Upper lobe of right lung (tissue), 1 donor: ENCODE results near the gene ALK. TPM values are rescaled to one million over a fixed set of nuclear protein-coding genes. Genes with fewer than 3 reads are reported as not detected.

Experiments
- ATAC-seq: fragments of 200-7000 bp; cut with Tn5 transposase; one replicate; pipeline ENCODE4 v1.9.1; 2020; ENCODE audit warnings: mild to moderate bottlenecking, moderate library complexity
- DNase-seq: peaks from one replicate; pipeline ENCODE4 v3.0.0-alpha.2; 2020
- H3K27ac ChIP-seq: fragments of 200-600 bp; one replicate; pipeline ENCODE4 v1.8.0; 2022
- H3K27me3 ChIP-seq: fragments of 200-600 bp; one replicate; pipeline ENCODE4 v1.8.0; 2022; ENCODE audit warnings: mild to moderate bottlenecking
- H3K36me3 ChIP-seq: fragments of 200-600 bp; one replicate; pipeline ENCODE4 v1.8.0; 2022
- H3K4me1 ChIP-seq: fragments of 200-600 bp; one replicate; pipeline ENCODE4 v1.8.0; 2022
- H3K4me3 ChIP-seq: fragments of 200-600 bp; one replicate; pipeline ENCODE4 v1.8.0; 2022; ENCODE audit warnings: mild to moderate bottlenecking
- H3K9me3 ChIP-seq: fragments of 200-600 bp; one replicate; pipeline ENCODE4 v1.8.0; 2022
- CTCF ChIP-seq: fragments of 200-600 bp; IDR thresholded peaks from one replicate; pipeline ENCODE4 v1.8.0; 2022; ENCODE audit warnings: antibody characterized with exemption
- intact Hi-C: fragments of 100-400 bp; cut with DNase I; formaldehyde crosslinking; loops from one replicate; pipeline ENCODE4 v1.11.0; 2022
- total RNA-seq: library from RNA; stranded (reverse); fragmentation: NEBNext Ultra II Directional; extraction: Animal tissue kit (Norgen Biotek cat#: 25700); gene quantifications from one replicate; pipeline ENCODE4 v1.2.1, GENCODE V29; 2021
- donor health status: DM: no; HTN: yes; CAD: no; lungs with severe emphysema.

ALK gene
- total RNA-seq, 1 donor from 2014 or later = not detected

GRCh38 chr2:29587402-29588190 lies 333.8 kb downstream of the ALK start:
- no peaks in the 10 kb centered on the region for H3K9me3 ChIP-seq
- no peak for TF ChIP-seq CTCF
- no peak overlapping the region for H3K4me3 ChIP-seq
- no peaks in the 10 kb centered on the region for H3K36me3 ChIP-seq
- DNase-seq (no peak), ATAC-seq (no peak)
- H3K4me1 ChIP-seq = no peaks in the 10 kb centered on the region
- H3K27ac ChIP-seq = no peak overlapping the region
- intact Hi-C loops = no loop called here
- no peaks in the 10 kb centered on the region for H3K27me3 ChIP-seq

DNA sequence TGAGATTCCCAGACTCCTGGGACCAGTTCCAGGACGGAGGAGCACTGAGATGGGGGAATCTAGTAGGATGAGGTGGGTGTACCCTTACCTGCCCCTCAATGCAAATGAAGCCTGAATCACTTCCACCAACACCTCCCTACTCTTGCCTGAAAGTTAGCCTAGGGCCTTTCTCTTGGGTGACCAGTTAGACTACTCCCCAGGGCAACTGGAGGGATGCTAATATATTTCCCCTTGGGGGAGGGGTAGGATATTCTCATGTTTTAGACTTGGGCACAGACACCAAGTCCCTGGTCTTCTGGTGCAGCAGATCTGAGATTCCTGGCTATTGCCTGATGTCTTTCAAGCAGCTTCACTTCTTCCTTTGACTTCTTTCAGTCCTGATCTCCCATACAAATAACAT lies 334.5 kb downstream of the ALK start:
- Histone ChIP-seq H3K4me1 (no peaks in the 10 kb centered on the region), H3K9me3 (no peaks in the 10 kb centered on the region), H3K36me3 (no peaks in the 10 kb centered on the region), H3K27ac (no peak overlapping the region), H3K27me3 (no peaks in the 10 kb centered on the region), H3K4me3 (no peak overlapping the region)
- intact Hi-C loops = no loop called here
- ATAC-seq = no peak
- TF ChIP-seq CTCF = no peak
- no peak for DNase-seq

DNA sequence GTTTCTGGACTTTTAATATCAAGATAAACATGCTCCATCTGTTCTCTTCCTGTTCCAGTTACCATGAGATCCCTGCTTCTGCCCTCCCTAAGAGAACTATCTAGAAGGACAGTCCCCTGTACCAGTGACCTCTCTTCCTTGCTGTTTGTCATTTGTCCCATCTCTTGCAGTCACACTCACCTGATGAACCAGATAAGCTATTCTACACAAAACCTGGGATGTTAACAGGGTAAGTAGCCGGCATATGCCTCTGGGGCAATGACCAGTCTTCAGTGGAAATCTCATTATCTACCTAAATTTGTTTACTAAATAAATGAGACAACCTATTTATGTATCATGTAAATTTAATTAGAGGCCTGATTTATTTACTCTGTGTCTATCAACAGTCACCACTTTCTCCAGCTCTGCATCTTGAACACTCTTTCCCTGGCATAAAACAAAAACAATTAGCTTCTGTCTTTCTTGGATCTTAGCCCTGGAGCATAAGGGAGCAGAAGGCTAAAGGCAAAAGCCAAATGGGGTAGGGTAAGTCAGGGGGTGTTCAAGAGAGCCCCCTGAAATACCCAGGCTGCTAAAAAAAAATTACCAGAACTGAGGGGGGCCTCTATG lies 337.7 kb downstream of the ALK start:
- Histone ChIP-seq H3K9me3 (no peaks in the 10 kb centered on the region), H3K27ac (no peak overlapping the region), H3K27me3 (no peaks in the 10 kb centered on the region), H3K4me3 (no peak overlapping the region), H3K4me1 (no peaks in the 10 kb centered on the region), H3K36me3 (no peaks in the 10 kb centered on the region)
- no peak for ATAC-seq
- no peak for DNase-seq
- TF ChIP-seq CTCF = no peak
- intact Hi-C loops = no loop called here

GRCh38 chr2:29583104-29583503 lies 338.3 kb downstream of the ALK start:
- H3K27ac ChIP-seq = no peak overlapping the region
- no peaks in the 10 kb centered on the region for H3K36me3 ChIP-seq
- no peak for DNase-seq
- H3K9me3 ChIP-seq = no peaks in the 10 kb centered on the region
- no peak overlapping the region for H3K4me3 ChIP-seq
- no peaks in the 10 kb centered on the region for H3K27me3 ChIP-seq
- ATAC-seq = no peak
- intact Hi-C loops = no loop called here
- no peak for TF ChIP-seq CTCF
- no peaks in the 10 kb centered on the region for H3K4me1 ChIP-seq

- no peak for ATAC-seq
- H3K27ac ChIP-seq = no peak overlapping the region
- H3K36me3 ChIP-seq = no peaks in the 10 kb centered on the region
- H3K4me3 ChIP-seq = no peak overlapping the region
- no peaks in the 10 kb centered on the region for H3K27me3 ChIP-seq
- no peak for TF ChIP-seq CTCF
- no peaks in the 10 kb centered on the region for H3K9me3 ChIP-seq
- no peak for DNase-seq
- no peaks in the 10 kb centered on the region for H3K4me1 ChIP-seq
- intact Hi-C loops = no loop called here
These were observed 339.3 kb downstream of the ALK start for GRCh38 chr2:29582062-29582461.
